Ishikawa (cell line): ENCODE results near the gene SMIM12.

Experiments used
- CEBPB ChIP-seq: IDR thresholded peaks from 2 replicates; pipeline ENCODE4 v1.6.1; 2012
- CREB1 ChIP-seq: IDR thresholded peaks from 2 replicates; pipeline ENCODE4 v1.6.1; 2012; ENCODE audit warnings: low read depth
- EGR1 ChIP-seq: IDR thresholded peaks from 2 replicates; pipeline ENCODE4 v1.6.1; 2012
- EP300 ChIP-seq: IDR thresholded peaks from 2 replicates; pipeline ENCODE4 v1.6.1; 2012; ENCODE audit warnings: borderline replicate concordance
- FOXM1 ChIP-seq: IDR thresholded peaks from 2 replicates; pipeline ENCODE4 v1.6.1; 2012; ENCODE audit warnings: low read depth, borderline replicate concordance
- NFIC ChIP-seq: IDR thresholded peaks from 2 replicates; pipeline ENCODE4 v1.6.1; 2012
- RAD21 ChIP-seq: IDR thresholded peaks from 2 replicates; pipeline ENCODE4 v1.6.1; 2012; ENCODE audit warnings: low read depth
- TAF1 ChIP-seq: IDR thresholded peaks from 2 replicates; pipeline ENCODE4 v1.6.1; 2012; ENCODE audit warnings: low read depth, mild to moderate bottlenecking
- TCF12 ChIP-seq: IDR thresholded peaks from 2 replicates; pipeline ENCODE4 v1.6.1; 2012; ENCODE audit warnings: low read depth
- TEAD4 ChIP-seq: IDR thresholded peaks from 2 replicates; pipeline ENCODE4 v1.6.1; 2012
- YY1 ChIP-seq: IDR thresholded peaks from 2 replicates; pipeline ENCODE4 v1.6.1; 2012; ENCODE audit warnings: low read depth
- ZBTB7A ChIP-seq: IDR thresholded peaks from 2 replicates; pipeline ENCODE4 v1.6.1; 2012; ENCODE audit warnings: low read depth
- TF ChIP-seq, protein P1 (sequence below): IDR thresholded peaks from 2 replicates; pipeline ENCODE4 v1.6.1; 2012
- TF ChIP-seq, protein P2 (sequence below): IDR thresholded peaks from 2 replicates; pipeline ENCODE4 v1.6.1; 2012
- TF ChIP-seq, protein P3 (sequence below): IDR thresholded peaks from 2 replicates; pipeline ENCODE4 v1.6.1; 2012; ENCODE audit warnings: low read depth, mild to moderate bottlenecking

Gene SMIM12

DNA sequence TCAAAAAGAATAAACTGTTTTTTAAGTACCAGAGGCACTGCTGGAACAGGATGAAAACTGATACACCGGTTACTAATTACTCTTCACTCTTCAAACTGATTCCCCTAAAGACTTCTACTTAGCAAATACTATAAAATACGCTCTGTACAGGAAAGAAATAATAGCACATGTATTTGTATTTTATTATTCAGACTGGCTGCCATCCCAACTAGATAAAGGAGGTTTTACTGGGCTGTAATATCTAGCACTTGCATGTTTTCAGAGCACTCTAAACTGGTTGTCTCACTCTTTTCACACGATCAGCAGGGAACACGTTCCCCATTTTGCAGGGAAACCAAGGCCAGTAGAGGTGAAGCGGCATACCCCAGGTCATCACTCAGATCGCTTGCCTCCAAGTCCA lies 9.2 kb downstream of the SMIM12 start:
- TF ChIP-seq, protein P1, sequence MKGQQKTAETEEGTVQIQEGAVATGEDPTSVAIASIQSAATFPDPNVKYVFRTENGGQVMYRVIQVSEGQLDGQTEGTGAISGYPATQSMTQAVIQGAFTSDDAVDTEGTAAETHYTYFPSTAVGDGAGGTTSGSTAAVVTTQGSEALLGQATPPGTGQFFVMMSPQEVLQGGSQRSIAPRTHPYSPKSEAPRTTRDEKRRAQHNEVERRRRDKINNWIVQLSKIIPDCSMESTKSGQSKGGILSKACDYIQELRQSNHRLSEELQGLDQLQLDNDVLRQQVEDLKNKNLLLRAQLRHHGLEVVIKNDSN: no peak
- TF ChIP-seq CREB1: no peak
- no peak for TF ChIP-seq TEAD4
- no peak for TF ChIP-seq FOXM1
- TF ChIP-seq TCF12: no peak
- TF ChIP-seq, protein P2, sequence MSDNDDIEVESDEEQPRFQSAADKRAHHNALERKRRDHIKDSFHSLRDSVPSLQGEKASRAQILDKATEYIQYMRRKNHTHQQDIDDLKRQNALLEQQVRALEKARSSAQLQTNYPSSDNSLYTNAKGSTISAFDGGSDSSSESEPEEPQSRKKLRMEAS: no peak
- no peak for TF ChIP-seq NFIC
- TF ChIP-seq EGR1: no peak
- no peak for TF ChIP-seq TAF1
- TF ChIP-seq, protein P3, sequence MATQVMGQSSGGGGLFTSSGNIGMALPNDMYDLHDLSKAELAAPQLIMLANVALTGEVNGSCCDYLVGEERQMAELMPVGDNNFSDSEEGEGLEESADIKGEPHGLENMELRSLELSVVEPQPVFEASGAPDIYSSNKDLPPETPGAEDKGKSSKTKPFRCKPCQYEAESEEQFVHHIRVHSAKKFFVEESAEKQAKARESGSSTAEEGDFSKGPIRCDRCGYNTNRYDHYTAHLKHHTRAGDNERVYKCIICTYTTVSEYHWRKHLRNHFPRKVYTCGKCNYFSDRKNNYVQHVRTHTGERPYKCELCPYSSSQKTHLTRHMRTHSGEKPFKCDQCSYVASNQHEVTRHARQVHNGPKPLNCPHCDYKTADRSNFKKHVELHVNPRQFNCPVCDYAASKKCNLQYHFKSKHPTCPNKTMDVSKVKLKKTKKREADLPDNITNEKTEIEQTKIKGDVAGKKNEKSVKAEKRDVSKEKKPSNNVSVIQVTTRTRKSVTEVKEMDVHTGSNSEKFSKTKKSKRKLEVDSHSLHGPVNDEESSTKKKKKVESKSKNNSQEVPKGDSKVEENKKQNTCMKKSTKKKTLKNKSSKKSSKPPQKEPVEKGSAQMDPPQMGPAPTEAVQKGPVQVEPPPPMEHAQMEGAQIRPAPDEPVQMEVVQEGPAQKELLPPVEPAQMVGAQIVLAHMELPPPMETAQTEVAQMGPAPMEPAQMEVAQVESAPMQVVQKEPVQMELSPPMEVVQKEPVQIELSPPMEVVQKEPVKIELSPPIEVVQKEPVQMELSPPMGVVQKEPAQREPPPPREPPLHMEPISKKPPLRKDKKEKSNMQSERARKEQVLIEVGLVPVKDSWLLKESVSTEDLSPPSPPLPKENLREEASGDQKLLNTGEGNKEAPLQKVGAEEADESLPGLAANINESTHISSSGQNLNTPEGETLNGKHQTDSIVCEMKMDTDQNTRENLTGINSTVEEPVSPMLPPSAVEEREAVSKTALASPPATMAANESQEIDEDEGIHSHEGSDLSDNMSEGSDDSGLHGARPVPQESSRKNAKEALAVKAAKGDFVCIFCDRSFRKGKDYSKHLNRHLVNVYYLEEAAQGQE: no peak
- no peak for TF ChIP-seq ZBTB7A
- TF ChIP-seq RAD21: no peak
- TF ChIP-seq YY1: no peak
- no peak for TF ChIP-seq EP300
- no peak for TF ChIP-seq CEBPB

DNA sequence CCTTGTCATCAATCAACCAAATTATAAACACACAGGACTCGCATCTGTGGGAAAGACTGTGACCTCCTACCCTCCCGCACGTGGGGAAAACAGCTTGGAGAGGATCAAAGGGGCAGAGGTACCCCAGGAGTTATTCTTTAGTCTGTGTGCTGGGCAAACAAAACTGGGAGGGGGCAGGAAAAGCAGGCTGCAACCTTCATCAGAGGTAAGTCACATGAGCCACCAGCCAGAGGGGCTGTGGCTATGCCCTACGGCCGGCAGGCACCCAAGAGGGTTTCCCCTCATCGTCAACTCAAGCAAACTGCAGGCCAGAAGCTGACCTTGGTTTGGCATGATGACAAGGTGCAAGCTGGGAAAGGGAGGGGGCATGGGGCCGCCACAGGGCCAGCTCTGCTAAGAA lies 12.5 kb downstream of the SMIM12 start:
- TF ChIP-seq CREB1 (no peak), EGR1 (no peak), TCF12 (no peak), FOXM1 (no peak), TAF1 (no peak), RAD21 (no peak)

DNA sequence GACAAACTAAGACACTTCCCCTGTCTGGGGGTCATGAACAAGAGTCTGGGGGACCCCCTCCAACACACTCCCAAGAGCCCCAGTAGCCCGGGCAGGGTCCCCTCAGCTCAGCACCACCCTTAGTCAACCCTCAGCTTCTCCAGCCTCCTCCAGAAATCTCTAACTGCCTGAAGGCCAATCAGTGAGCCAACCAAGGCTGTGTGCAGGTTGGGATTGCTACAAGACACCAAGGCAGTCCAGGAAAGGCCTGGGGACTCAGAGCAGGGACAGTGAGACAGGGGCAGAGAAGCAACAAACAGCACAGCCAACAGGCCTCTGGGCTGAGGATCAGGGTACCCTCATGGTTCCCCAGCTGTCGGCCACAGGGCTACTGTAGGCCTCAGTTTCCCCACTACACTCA lies 13.3 kb downstream of the SMIM12 start:
- TF ChIP-seq, protein P3: no peak
- TF ChIP-seq TEAD4 (no peak), YY1 (no peak), CREB1 (no peak), CEBPB (no peak), FOXM1 (no peak), EGR1 (no peak), RAD21 (no peak), TCF12 (no peak), ZBTB7A (no peak), TAF1 (no peak), EP300 (no peak)

DNA sequence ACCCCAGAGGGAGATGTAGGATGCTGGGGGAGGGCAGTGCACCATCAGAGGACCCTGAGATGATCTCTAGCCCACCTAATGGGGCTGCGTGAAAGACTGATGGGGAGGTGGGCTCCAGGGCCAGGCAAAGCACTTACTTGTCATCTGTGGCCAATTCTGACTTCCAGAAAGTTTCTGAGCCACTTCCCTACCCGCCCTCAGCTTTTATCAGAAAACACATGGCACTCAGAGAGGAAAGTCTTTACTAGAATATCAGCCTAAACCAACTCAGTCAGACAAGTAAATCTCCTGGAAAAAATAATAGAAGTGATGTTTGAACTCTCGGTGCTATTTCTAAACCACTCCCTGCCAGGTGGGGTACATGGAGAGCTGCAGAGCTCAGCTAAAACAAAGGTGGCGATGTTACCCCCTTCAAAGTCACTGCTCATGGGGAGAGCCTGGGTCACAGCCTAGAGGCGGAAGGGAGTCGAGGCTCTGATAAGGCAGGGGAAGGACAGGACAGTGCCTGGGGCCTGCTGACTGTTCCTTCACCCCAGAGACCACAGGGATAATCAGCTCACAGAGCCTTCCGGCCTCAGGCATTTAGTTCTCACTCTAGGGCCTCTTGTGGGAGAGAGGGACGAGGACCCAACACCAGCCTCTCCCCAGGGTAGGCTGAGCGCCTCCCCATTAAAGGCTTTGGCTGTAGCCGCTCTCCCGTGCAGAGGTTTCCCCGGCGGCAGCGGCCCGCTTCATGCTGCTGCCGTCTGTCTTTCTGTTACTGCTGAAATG lies 14.2 kb downstream of the SMIM12 start:
- TF ChIP-seq YY1 (no peak), CEBPB (no peak), TEAD4 (no peak), CREB1 (no peak), ZBTB7A (no peak), TAF1 (no peak), FOXM1 (no peak), RAD21 (no peak), EGR1 (no peak), NFIC (no peak), EP300 (no peak), TCF12 (no peak)
- TF ChIP-seq, protein P1: no peak
- TF ChIP-seq, protein P3: no peak
- TF ChIP-seq, protein P2: no peak
